ENCODE results near the gene PRPS2.

The PRPS2 gene

GRCh38 chrX:12865359-12865758, 74.1 kb downstream of the PRPS2 start:
- Histone ChIP-seq H3K27ac (no peak overlapping the region), H3K4me3 (IDR thresholded peaks at IDR 0.05; ENCODE audit: insufficient read depth, low read depth, low read length) (no peak overlapping the region), H3K4me1 (ENCODE audit: low read depth, poor library complexity, severe bottlenecking) (peaks cover 62% of the 10 kb centered on the region), H3K79me2 (ENCODE audit: insufficient read depth, low read depth) (no peaks in the 10 kb centered on the region), H3K9ac (no peak overlapping the region), H3K27me3 (ENCODE audit: insufficient read depth, low read depth) (no peaks in the 10 kb centered on the region), H3K4me2 (peak overlapping the region; percentile 17; the same call in 1 of the 2 replicates), H3K36me3 (ENCODE audit: insufficient read depth) (no peaks in the 10 kb centered on the region), H4K20me1 (ENCODE audit: insufficient read depth) (no peaks in the 10 kb centered on the region), H2AFZ (ENCODE audit: low read depth) (no peak overlapping the region)
- no peak for TF ChIP-seq CTCF (conservative IDR thresholded peaks at IDR 0.05; ENCODE audit: low read depth, low read length)

- H3K9ac ChIP-seq, result peak within 1 kb of the TSS; percentile 25; the same call in 1 of the 2 replicates
- H3K27me3 ChIP-seq (ENCODE audit: insufficient read depth, low read depth), result no peaks in the 10 kb centered on the region
- H3K79me2 ChIP-seq (ENCODE audit: insufficient read depth, low read depth), result no peaks in the 10 kb centered on the region
- TF ChIP-seq CTCF (conservative IDR thresholded peaks at IDR 0.05; ENCODE audit: low read depth, low read length), result no peak
- H2AFZ ChIP-seq (ENCODE audit: low read depth), result 0 out of 2 replicates have a peak within 1 kb of the TSS, but pooled peaks have one; percentile 38
- H3K4me3 ChIP-seq (IDR thresholded peaks at IDR 0.05; ENCODE audit: insufficient read depth, low read depth, low read length), result no peak within 1 kb of the TSS
- peak within 1 kb of the TSS; percentile 94 for H3K4me2 ChIP-seq
- H3K4me1 ChIP-seq (ENCODE audit: low read depth, poor library complexity, severe bottlenecking), result peaks cover 73% of the 10 kb centered on the region
- no peaks in the 10 kb centered on the region for H4K20me1 ChIP-seq (ENCODE audit: insufficient read depth)
- no peaks in the 10 kb centered on the region for H3K36me3 ChIP-seq (ENCODE audit: insufficient read depth)
- H3K27ac ChIP-seq, result peak within 1 kb of the TSS; percentile 86
Observed at GRCh38 chrX:12866451-12867377, 75.5 kb downstream of the PRPS2 start, which contains the start of gene TLR7. Gene TLR7 (plus strand): TSS chrX:12867072. CDS start chrX:12867579, 507 bp downstream.

GRCh38 chrX:12867685-12868084, 76.5 kb downstream of the PRPS2 start:
- Histone ChIP-seq H4K20me1 (ENCODE audit: insufficient read depth) (no peaks in the 10 kb centered on the region), H3K4me2 (peak overlapping the region; percentile 94), H3K4me1 (ENCODE audit: low read depth, poor library complexity, severe bottlenecking) (peaks cover 73% of the 10 kb centered on the region), H3K9ac (peak overlapping the region; percentile 25; the same call in 1 of the 2 replicates), H3K27ac (peak overlapping the region; percentile 86), H3K36me3 (ENCODE audit: insufficient read depth) (no peaks in the 10 kb centered on the region), H3K79me2 (ENCODE audit: insufficient read depth, low read depth) (no peaks in the 10 kb centered on the region), H2AFZ (ENCODE audit: low read depth) (0 out of 2 replicates have a peak overlapping the region, but pooled peaks have one; percentile 38), H3K4me3 (IDR thresholded peaks at IDR 0.05; ENCODE audit: insufficient read depth, low read depth, low read length) (no peak overlapping the region), H3K27me3 (ENCODE audit: insufficient read depth, low read depth) (no peaks in the 10 kb centered on the region)
- no peak for TF ChIP-seq CTCF (conservative IDR thresholded peaks at IDR 0.05; ENCODE audit: low read depth, low read length)

GRCh38 chrX:12868747-12869146, 77.5 kb downstream of the PRPS2 start:
- Histone ChIP-seq H3K4me1 (ENCODE audit: low read depth, poor library complexity, severe bottlenecking) (peaks cover 76% of the 10 kb centered on the region), H3K4me3 (IDR thresholded peaks at IDR 0.05; ENCODE audit: insufficient read depth, low read depth, low read length) (no peak overlapping the region), H4K20me1 (ENCODE audit: insufficient read depth) (no peaks in the 10 kb centered on the region), H3K36me3 (ENCODE audit: insufficient read depth) (no peaks in the 10 kb centered on the region), H3K27me3 (ENCODE audit: insufficient read depth, low read depth) (no peaks in the 10 kb centered on the region), H2AFZ (ENCODE audit: low read depth) (0 out of 2 replicates have a peak overlapping the region, but pooled peaks have one; percentile 38), H3K79me2 (ENCODE audit: insufficient read depth, low read depth) (no peaks in the 10 kb centered on the region), H3K4me2 (peak overlapping the region; percentile 94), H3K9ac (no peak overlapping the region; the same call in 1 of the 2 replicates), H3K27ac (peak overlapping the region; percentile 86)
- TF ChIP-seq CTCF (conservative IDR thresholded peaks at IDR 0.05; ENCODE audit: low read depth, low read length), result no peak
